Activated CD8-positive, alpha-beta T cell treated with anti-CD3 and anti-CD28 coated beads for 36 hours (primary cell): ENCODE measurements around the gene CACNA1C. TPM values are rescaled to one million over a fixed set of nuclear protein-coding genes. Genes with fewer than 3 reads are reported as not detected.

ENCODE experiments used
- ATAC-seq: fragments of 200-7000 bp; cut with Tn5 transposase; one replicate; pipeline ENCODE4 v1.10.0; 2021; ENCODE audit warnings: mild to moderate bottlenecking, moderate library complexity
- CTCF ChIA-PET: fragments of 350-600 bp; sonication (Branson Sonifier 250); formaldehyde crosslinking; loops from one replicate; lab custom pipeline; 2021; ENCODE audit warnings: antibody characterized with exemption; lab: Charles Lee
- POLR2A ChIA-PET: fragments of 350-600 bp; sonication (Branson Sonifier 250); formaldehyde crosslinking; loops from one replicate; lab custom pipeline; 2021; ENCODE audit warnings: antibody characterized with exemption; lab: Charles Lee
- DNase-seq: peaks from one replicate; pipeline ENCODE4 v3.0.0-alpha.2; 2020
- H3K27ac Mint-ChIP-seq: one replicate; pipeline ENCODE4 v1.8.0; 2021; ENCODE audit warnings: mild to moderate bottlenecking, mixed read lengths
- H3K27me3 Mint-ChIP-seq: one replicate; pipeline ENCODE4 v1.8.0; 2021; ENCODE audit warnings: mixed read lengths
- H3K36me3 Mint-ChIP-seq: one replicate; pipeline ENCODE4 v1.8.0; 2021; ENCODE audit warnings: low read depth, mixed read lengths
- H3K4me1 Mint-ChIP-seq: one replicate; pipeline ENCODE4 v1.8.0; 2021; ENCODE audit warnings: low read depth, mixed read lengths
- H3K4me3 Mint-ChIP-seq: one replicate; pipeline ENCODE4 v1.8.0; 2021; ENCODE audit warnings: mild to moderate bottlenecking, moderate library complexity, mixed read lengths
- H3K9me3 Mint-ChIP-seq: one replicate; pipeline ENCODE4 v1.8.0; 2021; ENCODE audit warnings: mixed read lengths
- intact Hi-C: fragments of 100-400 bp; cut with micrococcal nuclease; formaldehyde crosslinking; loops from one replicate; pipeline ENCODE4 v1.10.0; 2022
- total RNA-seq, 2 experiments: library from RNA; stranded (reverse); gene quantifications; one replicate each; pipeline ENCODE4 v1.2.3, GENCODE V29; 2021
- TF ChIP-seq, protein P1 (sequence below): fragments of 200-600 bp; IDR thresholded peaks from one replicate; pipeline ENCODE4 v1.8.0; 2022; ENCODE audit warnings: antibody characterized with exemption, mild to moderate bottlenecking

The CACNA1C gene
- total RNA-seq, 2 experiments from 2014 or later = 0.02 to 0.05 TPM

- ATAC-seq = no peak
- no peak overlapping the region for H3K27ac Mint-ChIP-seq
- TF ChIP-seq, protein P1, sequence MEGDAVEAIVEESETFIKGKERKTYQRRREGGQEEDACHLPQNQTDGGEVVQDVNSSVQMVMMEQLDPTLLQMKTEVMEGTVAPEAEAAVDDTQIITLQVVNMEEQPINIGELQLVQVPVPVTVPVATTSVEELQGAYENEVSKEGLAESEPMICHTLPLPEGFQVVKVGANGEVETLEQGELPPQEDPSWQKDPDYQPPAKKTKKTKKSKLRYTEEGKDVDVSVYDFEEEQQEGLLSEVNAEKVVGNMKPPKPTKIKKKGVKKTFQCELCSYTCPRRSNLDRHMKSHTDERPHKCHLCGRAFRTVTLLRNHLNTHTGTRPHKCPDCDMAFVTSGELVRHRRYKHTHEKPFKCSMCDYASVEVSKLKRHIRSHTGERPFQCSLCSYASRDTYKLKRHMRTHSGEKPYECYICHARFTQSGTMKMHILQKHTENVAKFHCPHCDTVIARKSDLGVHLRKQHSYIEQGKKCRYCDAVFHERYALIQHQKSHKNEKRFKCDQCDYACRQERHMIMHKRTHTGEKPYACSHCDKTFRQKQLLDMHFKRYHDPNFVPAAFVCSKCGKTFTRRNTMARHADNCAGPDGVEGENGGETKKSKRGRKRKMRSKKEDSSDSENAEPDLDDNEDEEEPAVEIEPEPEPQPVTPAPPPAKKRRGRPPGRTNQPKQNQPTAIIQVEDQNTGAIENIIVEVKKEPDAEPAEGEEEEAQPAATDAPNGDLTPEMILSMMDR = no peak
- no peaks in the 10 kb centered on the region for H3K27me3 Mint-ChIP-seq
- no peaks in the 10 kb centered on the region for H3K4me1 Mint-ChIP-seq
- no peak for DNase-seq
- H3K4me3 Mint-ChIP-seq = no peak overlapping the region
- CTCF ChIA-PET = no interaction called here
- intact Hi-C loops = no loop called here
- H3K9me3 Mint-ChIP-seq = peaks cover 7% of the 10 kb centered on the region
- POLR2A ChIA-PET = no interaction called here
- H3K36me3 Mint-ChIP-seq = no peaks in the 10 kb centered on the region
Measured at GRCh38 chr12:2080604-2081003, 27.8 kb downstream of the CACNA1C start.

- POLR2A ChIA-PET = no interaction called here
- intact Hi-C loops = no loop called here
- CTCF ChIA-PET = no interaction called here
- Mint-ChIP-seq H3K4me1 (no peaks in the 10 kb centered on the region), H3K27ac (no peak overlapping the region), H3K27me3 (peaks cover 4% of the 10 kb centered on the region), H3K36me3 (no peaks in the 10 kb centered on the region), H3K4me3 (no peak overlapping the region), H3K9me3 (peaks cover 7% of the 10 kb centered on the region)
- DNase-seq (no peak), ATAC-seq (no peak)
- TF ChIP-seq, protein P1 = no peak
Measured at GRCh38 chr12:2082321-2082720, 29.5 kb downstream of the CACNA1C start.

DNA sequence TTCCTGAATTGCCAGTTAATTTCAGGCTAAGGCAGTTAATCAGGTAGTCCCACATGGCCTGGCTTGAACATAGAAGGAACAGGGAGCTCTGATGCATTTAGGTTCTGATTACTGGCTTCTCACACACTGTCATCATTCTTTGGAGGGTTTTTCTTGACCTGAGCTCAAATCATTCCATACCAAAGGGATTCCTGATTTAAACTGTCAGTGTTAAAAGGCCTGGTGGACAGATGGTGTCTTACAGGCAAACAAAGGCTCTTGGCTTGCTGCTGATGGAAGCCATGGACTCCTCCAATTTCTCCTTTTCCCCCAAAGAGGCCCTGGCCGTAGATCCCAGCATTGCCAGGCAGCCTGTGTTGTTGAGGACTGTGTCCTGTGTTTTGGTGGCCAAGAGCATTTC, 30.2 kb downstream of the CACNA1C start:
- no peak overlapping the region for H3K27ac Mint-ChIP-seq
- CTCF ChIA-PET = no interaction called here
- no peaks in the 10 kb centered on the region for H3K36me3 Mint-ChIP-seq
- ATAC-seq = no peak
- no peak for DNase-seq
- H3K27me3 Mint-ChIP-seq = peaks cover 4% of the 10 kb centered on the region
- H3K9me3 Mint-ChIP-seq = peaks cover 7% of the 10 kb centered on the region
- intact Hi-C loops = no loop called here
- H3K4me3 Mint-ChIP-seq = no peak overlapping the region
- POLR2A ChIA-PET = no interaction called here
- TF ChIP-seq, protein P1 = no peak
- H3K4me1 Mint-ChIP-seq = no peaks in the 10 kb centered on the region

- H3K4me3 Mint-ChIP-seq = no peak overlapping the region
- no peaks in the 10 kb centered on the region for H3K4me1 Mint-ChIP-seq
- TF ChIP-seq, protein P1 = no peak
- ChIA-PET CTCF (no interaction called here), POLR2A (no interaction called here)
- H3K9me3 Mint-ChIP-seq = peaks cover 5% of the 10 kb centered on the region
- no peak overlapping the region for H3K27ac Mint-ChIP-seq
- no peaks in the 10 kb centered on the region for H3K36me3 Mint-ChIP-seq
- H3K27me3 Mint-ChIP-seq = peaks cover 4% of the 10 kb centered on the region
- ATAC-seq (no peak), DNase-seq (no peak)
- intact Hi-C loops = no loop called here
Measured at GRCh38 chr12:2083561-2083960, 30.8 kb downstream of the CACNA1C start.

- Mint-ChIP-seq H3K4me1 (no peaks in the 10 kb centered on the region), H3K4me3 (no peak overlapping the region), H3K9me3 (peaks cover 5% of the 10 kb centered on the region), H3K36me3 (no peaks in the 10 kb centered on the region), H3K27ac (no peak overlapping the region), H3K27me3 (peaks cover 4% of the 10 kb centered on the region)
- ChIA-PET POLR2A (no interaction called here), CTCF (interaction anchor here (1.5 kb wide), 1 partner anchor 27 kb away, joined by 4 read pairs; no protein-coding TSS in a partner anchor)
- DNase-seq = no peak
- intact Hi-C loops = no loop called here
- no peak for ATAC-seq
- TF ChIP-seq, protein P1 = no peak
Measured at GRCh38 chr12:2084553-2085296, 31.9 kb downstream of the CACNA1C start.
